Measurements from ENCODE around the gene PCOLCE2. TPM values are rescaled to one million over a fixed set of nuclear protein-coding genes. Genes with fewer than 3 reads are reported as not detected.

Gene PCOLCE2
- total RNA-seq, 1 donor from 2014 or later = 4.2 TPM

- no peaks in the 10 kb centered on the region for H3K36me3 Mint-ChIP-seq
- no peak for DNase-seq (ENCODE audit: low spot score in 2 of 2, unreplicated experiment in 2 of 2)
- H3K9me3 Mint-ChIP-seq = no peaks in the 10 kb centered on the region
- H3K27me3 Mint-ChIP-seq (ENCODE audit: low read depth) = peaks cover 3% of the 10 kb centered on the region
- no peak for TF ChIP-seq CTCF (IDR thresholded peaks at IDR 0.05; ENCODE audit: unreplicated experiment)
- H3K4me3 Mint-ChIP-seq = no peak overlapping the region
- H3K4me1 Mint-ChIP-seq = peaks cover 2% of the 10 kb centered on the region
- H3K27ac Mint-ChIP-seq = no peak overlapping the region
Observed at GRCh38 chr3:142863010-142863817, 25.7 kb downstream of the PCOLCE2 start.

GRCh38 chr3:142861926-142862325 lies 27.0 kb downstream of the PCOLCE2 start:
- H3K36me3 Mint-ChIP-seq = no peaks in the 10 kb centered on the region
- H3K9me3 Mint-ChIP-seq = no peaks in the 10 kb centered on the region
- H3K4me3 Mint-ChIP-seq = no peak overlapping the region
- no peak for TF ChIP-seq CTCF (IDR thresholded peaks at IDR 0.05; ENCODE audit: unreplicated experiment)
- H3K27me3 Mint-ChIP-seq (ENCODE audit: low read depth) = peaks cover 3% of the 10 kb centered on the region
- H3K4me1 Mint-ChIP-seq = no peaks in the 10 kb centered on the region
- DNase-seq (ENCODE audit: low spot score in 2 of 2, unreplicated experiment in 2 of 2) = no peak
- H3K27ac Mint-ChIP-seq = no peak overlapping the region

GRCh38 chr3:142858043-142858442 lies 30.8 kb downstream of the PCOLCE2 start:
- Mint-ChIP-seq H3K9me3 (no peaks in the 10 kb centered on the region), H3K4me3 (no peak overlapping the region), H3K36me3 (no peaks in the 10 kb centered on the region), H3K27me3 (ENCODE audit: low read depth) (peaks cover 3% of the 10 kb centered on the region), H3K4me1 (peaks cover 11% of the 10 kb centered on the region), H3K27ac (no peak overlapping the region)
- DNase-seq (ENCODE audit: low spot score in 2 of 2, unreplicated experiment in 2 of 2) = no peak
- TF ChIP-seq CTCF (IDR thresholded peaks at IDR 0.05; ENCODE audit: unreplicated experiment) = no peak

GRCh38 chr3:142857056-142857455 lies 31.8 kb downstream of the PCOLCE2 start:
- Mint-ChIP-seq H3K4me1 (peaks cover 11% of the 10 kb centered on the region), H3K36me3 (no peaks in the 10 kb centered on the region), H3K27ac (no peak overlapping the region)

GRCh38 chr3:142853270-142854168 lies 35.4 kb downstream of the PCOLCE2 start:
- no peak overlapping the region for H3K4me3 Mint-ChIP-seq
- H3K36me3 Mint-ChIP-seq = no peaks in the 10 kb centered on the region
- no peak for TF ChIP-seq CTCF (IDR thresholded peaks at IDR 0.05; ENCODE audit: unreplicated experiment)
- no peak overlapping the region for H3K27ac Mint-ChIP-seq
- peaks cover 11% of the 10 kb centered on the region for H3K4me1 Mint-ChIP-seq
- no peaks in the 10 kb centered on the region for H3K27me3 Mint-ChIP-seq (ENCODE audit: low read depth)
- H3K9me3 Mint-ChIP-seq = no peaks in the 10 kb centered on the region
- DNase-seq (ENCODE audit: low spot score in 2 of 2, unreplicated experiment in 2 of 2) = no peak

More at GRCh38 chr3:142857056-142857455, 31.8 kb downstream of the PCOLCE2 start:
- no peak for TF ChIP-seq CTCF (IDR thresholded peaks at IDR 0.05; ENCODE audit: unreplicated experiment)
- no peak overlapping the region for H3K4me3 Mint-ChIP-seq
- DNase-seq (ENCODE audit: low spot score in 2 of 2, unreplicated experiment in 2 of 2) = no peak
- H3K27me3 Mint-ChIP-seq (ENCODE audit: low read depth) = peaks cover 3% of the 10 kb centered on the region
- no peaks in the 10 kb centered on the region for H3K9me3 Mint-ChIP-seq

Data from mesothelial cell of epicardium (in vitro differentiated cells).